Suppressor macrophage treated with lipopolysaccharide for 1 hour (primary cell): ENCODE data around the gene C10orf90.
"Not testable (repeated sequence)": the region's sequence is repeated elsewhere in the genome, so short reads cannot be mapped to it uniquely, and the experiment has no call there.

Source experiments
- DNase-seq, 3 donors: peaks; one replicate each; pipeline ENCODE4 v3.0.0-alpha.2; 2020 to 2022

The C10orf90 gene

DNA sequence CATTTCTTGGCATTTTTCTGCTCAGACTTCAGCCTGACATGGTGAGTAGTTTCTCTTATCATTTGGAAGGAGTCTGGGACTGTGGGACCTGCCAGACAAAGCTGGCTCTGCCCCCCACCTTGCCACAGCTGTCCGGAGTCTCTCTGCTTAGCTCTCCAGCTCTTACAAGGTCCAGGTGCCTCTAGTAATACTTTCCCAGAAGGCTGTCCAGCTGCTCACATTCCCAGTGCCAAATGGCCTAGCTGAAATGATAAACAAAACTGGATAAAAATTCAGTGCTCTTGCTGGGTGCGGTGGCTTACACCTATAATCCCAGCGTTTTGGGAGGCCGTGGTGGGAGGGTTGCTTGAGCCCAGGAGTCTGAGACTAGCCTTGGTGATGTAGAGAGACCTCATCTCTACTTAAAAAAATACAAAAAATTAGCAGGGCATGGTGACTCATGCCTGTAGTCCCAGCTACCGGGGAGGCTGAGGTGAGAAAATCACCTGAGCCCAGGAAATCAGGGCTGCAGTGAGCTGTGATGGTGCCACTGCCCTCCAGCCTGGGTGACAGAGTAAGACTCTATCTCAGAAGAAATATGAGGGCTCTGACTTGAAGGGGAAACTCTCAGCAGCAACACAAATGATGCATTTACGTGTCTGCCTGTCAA is 86.8 kb downstream of the C10orf90 start:
- DNase-seq = no peak

DNA sequence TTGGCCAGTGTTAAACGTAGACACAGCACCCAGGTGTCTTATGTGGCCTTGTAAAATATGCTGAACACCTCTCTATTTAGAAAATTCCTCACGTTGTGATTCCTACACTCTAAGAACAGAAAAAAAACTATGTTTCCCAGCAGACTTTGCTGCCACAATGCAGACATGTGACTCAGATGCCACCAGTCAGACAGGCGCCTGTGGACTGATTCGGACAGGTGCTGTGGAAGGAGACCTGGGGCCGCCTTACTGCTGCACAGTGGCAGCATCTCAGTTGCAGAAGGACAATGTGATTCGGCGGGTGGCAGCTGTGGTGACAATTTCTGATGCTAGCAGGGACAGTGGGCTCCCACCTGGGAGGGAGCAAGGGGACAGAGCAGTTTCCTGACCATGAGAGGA is 88.8 kb downstream of the C10orf90 start:
- no peak for DNase-seq

DNA sequence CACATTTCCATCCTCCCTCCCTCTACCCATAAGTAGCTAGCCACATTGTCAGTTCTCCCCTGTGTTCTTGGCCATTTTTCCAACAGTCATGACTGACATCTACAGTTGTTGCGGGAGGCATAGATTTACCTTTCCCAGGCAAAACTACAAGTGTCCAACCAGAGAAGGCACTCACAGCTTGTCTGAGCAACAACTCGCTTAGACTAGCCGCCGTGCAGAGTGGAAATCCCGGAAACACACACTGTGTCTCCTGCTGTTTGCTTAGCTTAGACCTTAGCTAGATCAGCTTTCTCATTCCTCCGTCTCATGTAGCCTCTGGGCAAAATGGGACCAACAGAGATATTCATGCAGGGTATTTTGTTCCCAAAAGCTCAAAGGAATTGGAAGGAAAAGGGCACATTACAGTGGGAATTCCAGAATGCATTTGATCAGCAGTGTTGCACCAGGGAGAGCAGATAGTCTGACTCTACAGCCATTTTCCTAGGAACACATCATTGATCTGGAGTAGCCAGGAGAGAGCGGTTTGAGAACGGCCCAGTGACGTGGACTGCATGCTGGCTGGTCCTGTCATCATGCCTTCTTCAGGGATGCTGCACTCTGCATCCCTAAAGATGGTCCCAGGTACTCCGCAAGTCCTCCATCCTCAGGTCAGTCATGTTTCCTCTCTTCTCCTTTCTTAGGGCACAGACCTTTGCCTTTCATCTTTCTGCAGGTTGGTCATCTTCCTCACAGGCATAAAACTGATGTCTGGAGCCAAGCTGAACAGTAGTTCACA is 89.4 kb downstream of the C10orf90 start:
- no peak for DNase-seq

DNA sequence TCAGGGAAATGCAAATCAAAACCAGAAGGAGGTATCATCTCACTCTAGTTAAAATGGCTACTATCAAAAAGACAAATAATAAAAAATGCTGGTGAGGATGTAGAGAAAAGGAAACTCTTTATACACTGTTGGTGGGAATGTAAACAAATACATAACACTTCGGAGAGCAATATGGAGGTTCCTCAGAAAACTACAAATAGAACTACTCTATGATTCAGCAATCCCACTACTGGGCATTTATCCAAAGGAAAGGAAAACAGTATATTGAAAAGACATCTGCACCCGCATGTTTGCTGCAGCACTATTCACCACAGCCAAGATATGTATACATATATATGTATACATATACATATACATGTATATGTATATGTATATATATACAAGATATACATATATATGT is 94.2 kb downstream of the C10orf90 start:
- no peak for DNase-seq

DNA sequence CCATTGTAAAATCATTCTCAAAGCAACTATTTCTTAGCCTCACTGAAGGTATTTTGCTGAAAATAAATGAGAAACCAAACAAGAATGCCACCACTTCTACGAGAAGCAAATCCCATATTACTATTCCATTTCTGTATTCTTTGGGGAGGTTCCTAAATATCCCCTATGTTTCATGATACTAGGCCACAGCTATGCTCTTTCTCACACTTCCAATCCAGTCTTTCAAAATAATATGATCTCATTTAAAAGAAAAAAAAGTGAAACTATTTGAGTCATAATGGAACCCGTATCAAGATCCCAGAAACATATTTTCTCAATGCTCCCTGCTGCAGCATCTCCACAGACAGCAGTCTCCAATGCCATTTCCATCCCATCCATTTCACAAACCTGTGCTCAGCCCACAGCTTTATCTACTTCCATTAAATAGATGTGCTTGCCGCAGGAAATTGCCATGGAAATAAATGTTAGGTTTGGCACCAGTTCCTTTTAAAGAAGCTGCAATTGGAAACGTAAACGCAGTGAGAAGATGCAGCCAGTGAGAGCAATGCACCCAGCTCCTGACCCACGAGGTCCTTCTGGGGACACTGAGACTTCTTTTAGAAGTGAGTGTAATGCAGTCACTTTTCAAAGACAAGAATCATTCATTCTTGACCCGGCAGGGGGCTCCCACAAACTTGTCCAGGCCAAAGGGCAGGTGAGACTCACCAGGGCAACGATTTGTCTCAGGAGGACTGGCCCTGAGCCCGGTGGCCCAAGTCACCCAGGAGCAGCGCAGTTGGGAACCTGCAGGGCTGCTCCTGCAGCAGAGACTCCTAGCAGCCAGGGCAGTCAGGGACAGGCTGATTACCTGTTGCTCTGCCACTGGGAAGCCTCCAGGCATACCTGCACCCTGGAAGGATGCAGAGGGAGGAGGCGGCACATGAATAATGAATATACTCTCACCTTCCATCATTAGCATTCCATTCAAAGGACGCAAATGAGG is 99.6 kb downstream of the C10orf90 start:
- no peak for DNase-seq

DNA sequence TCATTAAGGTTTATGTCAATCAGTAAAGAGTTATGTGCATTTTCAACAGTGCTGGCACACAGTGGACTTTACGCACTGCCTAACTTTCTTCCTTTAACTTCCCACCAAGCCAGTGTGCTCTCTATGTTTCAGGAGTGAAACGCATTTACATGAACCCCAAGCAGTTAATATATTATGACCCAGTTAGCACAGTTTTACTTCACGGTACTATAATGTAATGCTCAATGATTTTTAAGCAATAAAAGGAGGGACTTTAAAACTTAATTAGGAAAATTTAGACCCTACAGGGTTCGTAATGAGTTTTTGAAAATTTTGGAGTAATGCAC is 100.3 kb downstream of the C10orf90 start:
- DNase-seq = no peak

DNA sequence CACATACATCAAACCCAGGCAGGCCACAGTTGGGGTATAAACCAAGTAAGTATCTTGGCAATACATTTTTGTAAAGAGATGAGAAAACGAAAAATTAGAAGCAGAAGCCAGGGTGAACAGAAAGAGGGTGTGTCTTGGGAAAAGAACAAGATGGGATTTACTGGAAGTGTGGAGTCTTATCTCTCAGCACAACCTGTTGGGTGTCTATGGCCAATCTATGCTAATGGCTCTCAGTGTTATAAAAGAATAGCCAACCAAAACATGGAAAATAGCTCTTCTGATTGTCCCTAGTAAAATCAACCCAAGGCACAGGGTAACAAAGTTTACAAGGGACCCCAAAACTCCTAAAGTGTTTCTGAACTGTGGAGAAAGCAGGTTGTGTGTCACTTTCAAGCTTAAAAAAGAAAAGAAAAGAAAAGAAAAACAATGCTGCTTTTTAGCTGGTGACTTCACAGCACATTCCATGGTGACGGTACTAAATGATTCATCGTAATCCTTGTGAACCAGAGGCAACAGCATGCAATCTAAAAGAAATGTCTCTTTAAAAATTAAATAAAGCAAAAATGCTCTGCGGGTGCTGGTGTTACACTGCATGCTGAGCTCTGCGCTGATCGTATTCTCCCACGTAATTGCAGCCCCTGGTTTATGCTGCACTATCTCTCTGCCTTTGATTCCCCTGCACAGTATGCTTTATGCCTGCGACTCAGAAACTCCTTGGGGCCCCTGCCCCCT is 100.8 kb downstream of the C10orf90 start:
- DNase-seq = no peak

DNA sequence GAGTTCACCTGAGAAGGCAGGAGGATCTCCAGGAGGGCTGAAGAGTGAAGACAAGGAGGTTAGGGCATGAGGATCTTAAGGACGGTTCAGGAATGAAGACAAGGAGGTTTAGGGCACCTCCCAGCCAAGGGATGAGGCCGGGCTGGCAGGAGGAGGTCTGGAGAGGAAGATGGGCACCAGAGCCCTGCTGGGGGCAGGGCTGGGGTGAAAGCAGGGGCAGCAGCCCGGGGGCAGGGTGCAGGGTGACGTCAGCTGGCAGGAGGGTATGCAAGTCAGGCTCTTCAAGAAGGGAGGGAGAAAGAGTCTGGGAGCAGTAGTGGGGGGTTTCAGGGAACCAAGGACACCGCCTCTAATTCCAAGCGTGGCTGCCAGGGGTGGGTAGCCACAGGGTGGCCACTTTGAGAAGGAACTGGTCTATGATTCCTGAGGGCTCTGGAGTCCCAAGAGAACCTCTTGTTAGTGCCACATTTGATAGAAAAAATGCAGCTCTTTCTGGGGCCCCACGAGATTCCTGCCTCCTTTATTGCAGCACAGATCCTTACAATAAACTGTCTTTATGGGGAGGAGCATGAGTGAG is 101.6 kb downstream of the C10orf90 start:
- DNase-seq = no peak

DNA sequence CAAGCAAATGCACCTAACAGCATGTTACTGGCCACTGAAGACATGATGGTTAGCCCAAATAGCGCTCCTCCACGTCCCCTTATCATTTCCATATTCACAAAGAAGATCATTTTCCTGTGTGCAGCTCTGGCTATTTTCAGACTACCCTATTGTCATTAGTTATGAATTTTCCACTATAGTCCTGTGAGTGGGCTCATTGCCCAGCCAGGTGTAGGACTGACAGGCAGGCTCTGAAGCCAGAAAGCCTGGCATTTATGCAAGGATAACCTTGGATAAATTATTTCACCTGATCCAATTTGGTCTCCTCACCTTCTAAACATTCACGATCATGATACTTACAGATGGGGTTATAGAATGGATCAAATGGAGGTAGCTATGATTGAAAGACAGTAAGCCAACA is 104.6 kb downstream of the C10orf90 start:
- no peak for DNase-seq

DNA sequence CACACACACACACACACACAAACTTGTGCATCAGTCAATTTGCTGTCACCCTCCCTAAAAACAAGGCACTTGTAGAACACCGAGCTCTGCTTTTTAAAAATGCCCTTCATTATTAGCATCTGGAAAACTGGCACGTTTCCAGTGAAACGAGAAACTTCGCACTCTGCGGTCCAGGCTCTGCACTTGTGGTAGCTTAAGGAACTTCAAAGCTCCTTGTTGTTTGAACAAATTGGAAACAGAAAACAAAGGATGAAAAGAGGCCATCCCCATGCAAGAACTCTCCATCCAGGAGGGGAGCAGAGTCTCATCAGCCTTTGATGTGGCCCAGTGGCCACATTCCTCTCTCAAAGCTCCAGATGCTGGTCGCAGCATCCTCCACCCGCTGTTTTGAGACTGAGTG is 105.1 kb downstream of the C10orf90 start:
- DNase-seq = no peak

DNA sequence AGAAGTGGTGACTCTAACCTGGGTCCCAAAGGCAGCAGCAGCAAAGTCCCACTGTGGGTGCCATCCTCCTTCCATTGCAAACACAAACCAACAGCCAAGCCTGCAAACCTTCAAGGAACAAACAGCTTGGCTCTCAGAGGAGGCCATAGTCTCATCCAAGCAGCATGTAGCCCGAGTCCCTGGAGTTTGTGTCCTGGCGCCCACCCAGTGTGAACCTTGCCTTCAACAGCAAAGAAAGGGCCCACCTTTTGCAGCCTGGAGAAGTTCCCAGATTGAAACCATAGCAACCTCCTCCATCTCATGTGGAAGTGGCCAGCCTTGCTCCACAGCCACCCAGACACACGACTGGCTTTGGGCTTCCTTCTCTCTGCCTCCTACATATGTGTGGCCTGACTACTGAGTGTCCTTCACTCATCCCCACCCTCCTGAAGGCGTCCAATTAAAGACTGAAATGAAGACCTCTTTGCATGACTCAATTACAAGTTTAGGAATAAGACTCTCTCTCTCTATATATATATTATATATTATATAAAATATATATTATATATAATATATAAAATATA is 106.1 kb downstream of the C10orf90 start:
- no peak for DNase-seq

DNA sequence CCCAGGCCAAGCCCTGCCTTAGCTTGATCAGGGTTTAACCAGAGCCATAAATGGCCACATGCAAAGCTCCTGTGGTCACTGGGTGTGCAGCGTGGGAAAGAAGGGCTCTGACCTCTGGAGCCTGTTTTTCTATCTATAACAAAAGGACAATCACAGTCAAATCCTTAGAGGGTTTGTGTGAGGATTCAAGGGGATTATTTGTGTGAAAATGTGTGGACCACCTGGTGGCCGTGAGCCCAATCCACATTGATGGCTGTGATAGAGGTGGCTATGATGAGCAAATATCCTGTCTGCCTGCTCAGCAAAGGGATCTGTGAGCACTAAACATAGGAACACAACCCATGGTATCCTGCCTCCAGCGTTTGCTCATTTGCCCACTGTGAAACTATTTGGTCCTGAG is 107.1 kb downstream of the C10orf90 start:
- DNase-seq = no peak

DNA sequence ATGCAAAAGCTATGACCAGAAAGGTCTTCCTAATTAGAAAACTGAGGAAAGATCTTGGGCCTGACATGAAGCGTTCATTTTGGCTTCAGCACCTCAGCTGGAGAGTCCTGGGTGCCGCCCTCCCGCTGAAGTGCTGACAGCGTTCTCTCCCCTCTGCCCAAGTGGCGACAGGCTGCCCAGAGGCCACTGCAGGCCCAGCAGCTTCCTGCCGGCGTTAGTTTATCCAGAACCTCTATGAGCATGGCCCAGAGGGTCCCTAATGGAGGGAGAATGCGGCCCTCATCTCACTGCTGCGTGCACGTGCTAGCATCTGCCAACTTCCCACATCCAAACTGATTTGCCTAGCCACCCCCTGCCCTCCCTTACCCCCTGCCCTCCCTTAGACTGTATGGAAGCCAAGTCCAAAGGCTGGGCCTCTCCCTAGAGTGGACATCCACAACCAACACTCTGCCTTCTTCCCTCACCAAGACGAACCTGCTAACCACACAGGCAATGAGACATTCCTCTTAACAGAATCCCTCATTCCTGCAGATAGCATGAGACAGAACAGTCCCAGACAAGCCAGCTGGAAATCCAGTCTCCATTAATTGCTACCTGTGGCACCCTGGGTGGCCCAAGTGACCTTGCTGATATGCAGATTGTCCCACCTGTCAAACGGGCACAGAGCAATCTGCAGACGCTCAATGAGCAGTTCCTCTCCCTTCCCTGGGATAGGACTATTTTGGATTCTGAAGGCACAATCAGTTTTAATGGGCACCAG is 108.4 kb downstream of the C10orf90 start:
- DNase-seq = no peak

DNA sequence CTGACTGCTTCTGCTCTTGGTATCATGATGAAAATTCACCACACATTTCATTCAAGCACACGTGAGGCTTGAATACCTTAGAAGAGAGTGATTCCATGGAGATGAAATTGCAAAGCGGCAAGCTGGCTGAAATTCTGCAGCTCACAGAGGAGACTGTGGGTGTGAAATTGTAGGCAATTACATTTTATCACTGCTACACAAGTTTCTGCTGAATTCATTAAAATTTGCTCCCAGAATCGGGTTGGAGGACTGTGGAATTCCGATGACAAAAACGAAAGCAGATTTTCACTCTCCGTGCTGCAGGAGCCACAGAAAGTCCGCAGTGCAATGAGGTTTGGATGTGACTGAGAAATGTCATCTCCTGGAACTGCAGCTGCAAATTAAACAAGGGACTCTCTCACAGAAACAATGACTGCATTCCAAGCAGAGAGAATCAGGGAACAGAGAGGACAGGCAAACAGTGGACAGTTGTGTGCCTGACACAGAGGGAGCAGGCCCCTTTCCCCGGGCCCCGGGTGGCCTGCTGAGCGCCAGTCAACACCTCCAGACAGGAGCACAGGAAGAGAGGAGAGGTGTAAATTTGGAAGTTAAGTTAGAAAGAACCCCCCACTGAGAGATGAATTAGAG is 109.1 kb downstream of the C10orf90 start:
- DNase-seq = no peak

DNA sequence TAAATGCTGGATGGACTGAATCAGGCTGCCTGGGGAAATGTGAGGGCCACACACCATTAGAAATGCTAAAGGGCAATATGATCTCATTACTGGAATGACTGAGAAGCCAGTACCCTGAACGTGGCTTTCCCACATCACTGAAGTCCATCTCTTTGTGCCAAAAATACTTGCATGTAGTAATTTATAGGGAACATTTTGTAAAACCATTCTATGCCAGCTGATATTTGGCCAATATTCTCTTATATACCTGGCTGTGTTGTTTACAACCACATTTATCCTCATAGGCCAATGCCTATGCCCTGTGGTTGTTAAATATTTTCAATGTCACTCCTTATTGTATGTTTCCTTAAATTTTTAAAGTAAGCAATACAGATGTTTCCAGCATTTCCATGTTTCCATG is 111.6 kb downstream of the C10orf90 start:
- no peak for DNase-seq

DNA sequence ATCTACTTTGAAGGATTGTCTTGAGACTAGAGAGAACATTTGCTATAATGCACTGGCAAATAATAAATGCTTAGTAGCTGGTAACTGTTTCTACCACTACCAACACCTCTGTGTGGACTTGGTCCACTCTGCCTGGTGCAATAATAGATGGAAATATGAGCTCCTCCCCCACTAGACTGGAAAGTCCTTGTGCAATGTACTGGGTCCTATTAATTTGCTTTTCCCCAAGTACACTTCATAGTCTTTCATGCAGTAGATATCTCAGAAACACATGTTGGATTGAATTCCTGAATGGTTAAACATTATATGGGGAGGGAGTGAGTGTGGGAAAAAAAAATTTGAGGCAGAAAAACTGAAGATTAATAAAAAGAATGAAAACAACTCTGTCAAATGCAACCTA is 119.3 kb downstream of the C10orf90 start:
- DNase-seq = no peak

DNA sequence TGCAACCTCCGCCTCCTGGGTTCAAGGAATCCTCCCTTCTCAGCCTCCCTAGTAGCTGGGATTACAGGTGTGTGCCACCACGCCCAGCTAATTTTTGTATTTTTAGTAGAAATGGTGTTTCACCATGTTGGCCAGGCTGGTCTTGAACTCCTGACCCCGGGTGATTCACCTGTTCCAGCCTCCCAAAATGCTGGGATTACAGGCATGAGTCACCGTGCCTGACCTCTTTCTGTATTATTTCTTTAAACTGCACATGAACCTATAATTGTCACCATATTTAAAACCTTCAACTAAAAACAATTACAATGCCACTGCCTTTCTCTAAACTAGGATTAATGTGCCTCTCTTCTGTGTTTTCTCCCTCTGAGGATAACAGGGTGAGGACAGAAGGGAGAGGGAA is 119.9 kb downstream of the C10orf90 start:
- not testable (repeated sequence) for DNase-seq

DNA sequence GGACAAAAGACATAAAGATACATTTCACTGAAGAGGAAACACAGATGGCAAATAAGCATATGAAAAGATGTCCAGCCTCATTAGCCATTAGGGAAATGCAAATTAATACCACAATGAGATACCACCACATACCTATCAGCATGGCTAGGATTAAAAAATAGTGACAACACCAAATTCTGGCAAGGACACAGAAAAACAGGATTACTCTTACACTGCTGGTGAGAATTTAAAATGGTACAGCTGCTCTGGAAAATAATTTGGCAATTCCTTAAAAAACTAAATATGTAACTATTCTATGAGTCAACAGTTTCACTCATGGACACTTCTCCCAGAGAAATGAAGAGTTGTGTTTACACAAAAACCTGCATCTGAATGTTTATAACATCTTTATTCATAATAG is 121.1 kb downstream of the C10orf90 start:
- DNase-seq = no peak

DNA sequence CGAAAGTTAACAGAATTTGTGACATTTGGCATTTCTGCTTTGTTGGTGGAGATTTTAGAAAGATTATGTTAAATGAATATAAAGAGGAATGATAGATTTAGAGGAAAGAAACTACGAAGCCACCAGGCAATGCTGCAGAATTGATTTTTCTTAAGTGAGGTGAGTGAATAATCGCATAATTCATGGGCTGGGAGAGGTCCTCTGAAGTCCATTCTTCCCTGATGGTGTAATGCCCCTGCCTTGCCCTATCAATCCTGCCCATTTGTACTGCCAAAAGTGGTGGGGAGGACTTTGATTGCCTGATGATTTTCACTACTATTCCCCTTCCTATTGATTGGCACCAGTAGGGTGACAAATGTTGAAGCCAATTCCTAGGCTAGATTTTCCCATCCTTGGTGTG is 125.9 kb downstream of the C10orf90 start:
- no peak for DNase-seq

DNA sequence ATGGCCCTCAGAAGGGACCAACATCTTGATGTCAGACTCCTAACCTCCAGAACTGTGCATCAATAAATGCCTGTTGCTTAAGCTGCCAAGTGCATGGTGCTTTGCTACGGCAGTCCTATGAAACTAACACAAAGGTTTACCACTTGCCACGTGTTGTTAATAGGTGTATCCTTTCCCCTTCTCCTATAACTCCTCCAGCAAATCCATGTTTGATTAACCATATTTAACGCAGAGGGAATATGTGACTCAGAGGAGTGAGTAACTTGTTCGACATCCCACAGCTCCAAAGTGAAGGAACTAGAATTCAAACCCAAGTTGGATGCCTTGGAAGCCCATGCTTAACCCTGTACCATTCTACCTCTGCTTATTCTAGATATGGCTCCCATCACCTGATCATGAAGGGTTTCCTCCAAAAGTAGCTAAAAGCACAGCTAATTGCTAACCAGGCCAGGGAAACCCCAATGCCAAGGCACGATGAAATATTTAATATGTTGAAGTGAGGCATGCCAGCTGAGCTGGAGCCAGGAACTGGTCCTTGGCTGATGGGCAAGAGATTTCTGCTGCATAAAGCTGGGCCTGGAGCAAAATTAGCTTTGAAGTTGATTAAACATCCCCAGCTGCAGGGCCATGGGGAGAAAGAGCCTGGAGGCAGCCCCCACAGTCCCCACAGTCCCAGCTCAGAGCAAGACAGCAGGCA is 131.9 kb downstream of the C10orf90 start:
- DNase-seq = no peak
